Measurements from ENCODE around the gene DCBLD1.
"Not testable (repeated sequence)": the region's sequence is repeated elsewhere in the genome, so short reads cannot be mapped to it uniquely, and the experiment has no call there.

The DCBLD1 gene

DNA sequence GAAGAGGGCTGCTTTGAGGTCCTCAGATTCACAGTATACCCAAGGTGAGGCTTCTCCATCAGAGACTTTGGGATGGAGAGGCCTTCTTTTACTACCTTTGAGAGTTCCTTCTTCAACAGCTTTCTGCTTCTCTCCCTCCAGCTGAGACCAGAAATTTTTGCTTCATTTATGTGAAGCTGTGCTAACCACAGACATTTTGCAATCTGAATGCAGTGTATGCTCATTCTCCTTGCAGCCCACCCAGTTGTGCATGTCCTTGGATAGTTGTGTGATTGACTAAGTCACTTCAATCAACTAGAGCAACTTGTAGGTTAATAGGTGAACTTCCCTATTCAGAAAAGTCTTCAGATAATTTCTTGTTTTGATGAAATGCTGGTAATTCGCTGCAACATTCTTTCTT lies 20.1 kb downstream of the DCBLD1 start:
- DNase-seq = no peak

DNA sequence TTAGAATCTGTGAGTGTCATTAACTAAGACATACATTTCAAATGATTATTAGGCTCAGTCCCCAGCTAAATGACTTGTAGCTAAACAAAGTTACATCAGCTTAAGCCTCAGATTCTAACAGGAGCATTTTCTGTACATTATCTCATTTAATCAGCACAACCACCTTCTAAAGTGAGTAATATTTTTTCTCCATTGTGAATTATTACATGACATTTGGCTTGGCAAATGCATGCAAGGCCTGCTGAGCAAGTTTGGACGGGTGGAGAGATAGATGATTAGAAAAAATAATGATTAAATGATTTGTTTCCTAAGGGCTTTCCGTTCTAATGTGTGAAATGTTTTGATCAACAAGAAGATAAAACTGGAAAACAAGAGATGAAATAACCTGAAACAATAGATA lies 20.7 kb downstream of the DCBLD1 start:
- no peak for DNase-seq

DNA sequence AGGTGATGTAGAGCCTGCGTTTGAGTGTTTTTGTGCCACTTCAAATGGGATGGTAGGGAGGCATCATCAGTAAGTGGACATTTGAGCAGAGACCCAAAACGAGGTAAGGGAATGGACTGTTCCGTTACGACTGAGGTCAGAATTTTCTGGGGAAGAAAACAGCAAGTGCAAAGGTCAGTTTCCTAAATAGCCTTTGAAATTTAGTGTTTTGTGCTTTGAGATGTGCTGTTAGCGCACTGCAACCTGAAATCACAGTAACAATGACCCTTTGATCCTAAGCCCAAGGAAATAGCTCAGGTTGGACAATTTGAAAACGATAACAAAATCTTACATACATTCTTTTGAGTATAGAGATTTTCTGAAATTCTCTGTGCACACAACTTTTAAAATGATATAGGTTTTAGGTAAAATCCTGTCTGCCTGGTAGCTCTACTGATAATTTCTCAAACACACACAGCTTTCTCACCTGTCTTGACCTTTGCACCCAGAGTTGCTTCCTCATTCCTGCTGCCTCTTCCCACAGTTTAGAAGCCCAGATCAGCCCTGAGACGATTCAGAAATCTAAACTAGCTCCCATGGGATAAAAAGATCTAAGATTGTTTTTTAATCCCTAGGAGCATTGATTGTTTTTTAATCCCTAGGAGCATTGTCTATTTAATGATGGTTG lies 22.1 kb downstream of the DCBLD1 start:
- no peak for DNase-seq

DNA sequence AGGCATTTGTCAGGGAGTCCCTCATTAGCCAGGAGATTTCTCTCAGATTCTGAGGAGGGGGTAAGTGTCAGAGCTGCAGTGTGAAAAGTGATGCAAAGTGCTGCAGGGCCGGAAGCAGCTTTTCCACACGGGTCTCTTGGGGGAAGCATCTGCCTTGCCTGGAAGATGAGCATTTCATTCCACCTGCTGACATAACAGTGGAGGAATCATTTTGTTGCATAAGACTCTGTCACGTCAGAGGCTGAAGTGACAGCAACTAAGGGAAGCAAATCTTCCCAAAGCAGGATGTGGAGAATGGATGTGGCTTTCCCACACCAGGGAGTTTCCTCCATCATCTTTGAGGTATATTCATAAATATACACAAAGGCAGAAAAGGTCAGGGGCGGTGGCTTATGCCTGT lies 22.8 kb downstream of the DCBLD1 start:
- no peak for DNase-seq

DNA sequence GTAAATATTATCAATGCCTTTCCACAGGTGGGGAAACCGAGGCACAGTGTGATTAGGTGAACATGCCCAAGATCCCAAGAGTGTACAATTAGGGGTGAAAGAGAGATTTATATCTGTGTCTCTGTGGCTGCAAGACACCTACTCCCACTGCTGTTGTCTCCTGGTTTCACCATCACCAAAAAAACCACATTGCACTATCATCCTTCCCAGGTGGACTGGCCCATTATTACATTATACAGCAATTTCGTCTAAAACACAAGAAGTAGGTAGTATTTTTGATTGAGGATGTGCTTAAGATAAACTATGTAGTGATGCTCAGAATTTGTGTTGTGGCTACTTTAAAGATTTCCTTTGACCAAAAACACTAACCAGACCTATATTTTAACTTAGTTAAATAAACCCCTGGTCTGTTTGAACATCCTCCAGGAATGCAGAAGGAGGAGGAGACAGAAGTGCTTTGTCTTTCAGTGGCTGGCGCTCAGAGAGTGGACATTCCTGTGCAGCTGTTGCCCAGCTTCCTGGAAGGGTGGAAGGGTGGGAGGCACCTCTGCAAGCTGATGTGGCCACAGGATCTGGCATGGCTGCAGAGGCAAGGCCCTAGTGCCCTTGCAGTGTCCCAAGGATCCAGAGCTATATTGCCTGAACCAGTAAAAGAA lies 23.8 kb downstream of the DCBLD1 start:
- no peak for DNase-seq

DNA sequence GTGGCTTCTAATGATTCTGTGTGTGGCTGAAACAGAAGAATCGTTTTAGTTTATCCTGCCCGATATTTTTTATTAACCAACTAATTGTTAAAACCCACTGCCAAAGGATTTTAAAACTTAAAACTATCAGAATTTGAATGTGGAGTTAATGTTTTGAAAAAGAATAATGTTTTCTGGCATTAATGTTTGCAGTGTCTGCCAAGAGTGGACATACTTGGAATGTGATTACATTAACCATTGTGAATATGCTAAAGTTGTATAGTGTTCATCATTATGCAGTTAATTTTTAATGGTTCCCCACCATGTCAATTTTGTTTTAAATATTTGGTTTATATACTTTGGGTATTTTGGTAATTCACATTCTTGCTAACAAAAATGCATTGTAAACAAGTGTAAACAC lies 24.4 kb downstream of the DCBLD1 start:
- DNase-seq = no peak

DNA sequence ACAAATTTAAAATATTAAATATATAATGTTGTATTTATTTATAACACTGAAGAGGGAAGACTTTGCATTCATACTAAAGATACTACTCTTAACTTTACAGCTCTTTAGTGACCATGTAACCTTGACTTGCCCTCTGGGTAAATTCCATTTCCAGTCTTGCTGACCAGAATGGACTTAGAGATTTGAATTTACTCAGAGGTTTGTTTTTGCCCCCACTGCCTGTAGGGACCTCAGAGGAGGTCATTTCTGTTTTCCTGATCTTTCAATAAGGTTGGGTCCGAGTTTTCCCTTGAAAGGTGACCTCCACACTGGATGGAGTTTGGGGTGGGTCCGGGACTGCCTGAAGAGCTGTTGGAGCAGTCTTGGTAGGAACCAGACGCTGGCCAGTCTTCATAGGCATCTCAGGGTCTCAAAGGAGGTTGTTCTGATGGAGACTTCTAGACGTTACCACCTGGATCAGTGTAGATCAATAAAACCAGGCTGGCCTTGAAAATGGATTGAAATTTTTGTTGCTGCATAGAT lies 26.0 kb downstream of the DCBLD1 start:
- DNase-seq = no peak

DNA sequence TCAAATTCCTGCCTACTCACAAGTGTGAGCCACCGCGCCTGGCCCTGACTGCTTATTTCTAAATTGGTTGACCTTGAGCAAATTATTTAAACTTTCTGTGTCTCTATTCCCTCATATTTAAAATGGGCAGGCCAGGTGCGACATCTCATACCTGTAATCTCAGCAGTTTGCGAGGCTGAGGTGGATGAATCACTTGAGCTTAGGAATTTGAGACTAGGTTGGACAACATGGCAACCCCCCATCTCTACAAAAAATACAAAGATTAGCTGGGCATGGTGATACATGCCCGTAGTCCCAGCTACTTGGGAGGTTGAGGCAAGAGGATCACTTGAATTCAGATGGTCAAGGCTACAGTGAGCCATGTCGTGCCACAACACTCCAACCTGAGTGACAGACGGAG lies 26.5 kb downstream of the DCBLD1 start:
- no peak for DNase-seq

DNA sequence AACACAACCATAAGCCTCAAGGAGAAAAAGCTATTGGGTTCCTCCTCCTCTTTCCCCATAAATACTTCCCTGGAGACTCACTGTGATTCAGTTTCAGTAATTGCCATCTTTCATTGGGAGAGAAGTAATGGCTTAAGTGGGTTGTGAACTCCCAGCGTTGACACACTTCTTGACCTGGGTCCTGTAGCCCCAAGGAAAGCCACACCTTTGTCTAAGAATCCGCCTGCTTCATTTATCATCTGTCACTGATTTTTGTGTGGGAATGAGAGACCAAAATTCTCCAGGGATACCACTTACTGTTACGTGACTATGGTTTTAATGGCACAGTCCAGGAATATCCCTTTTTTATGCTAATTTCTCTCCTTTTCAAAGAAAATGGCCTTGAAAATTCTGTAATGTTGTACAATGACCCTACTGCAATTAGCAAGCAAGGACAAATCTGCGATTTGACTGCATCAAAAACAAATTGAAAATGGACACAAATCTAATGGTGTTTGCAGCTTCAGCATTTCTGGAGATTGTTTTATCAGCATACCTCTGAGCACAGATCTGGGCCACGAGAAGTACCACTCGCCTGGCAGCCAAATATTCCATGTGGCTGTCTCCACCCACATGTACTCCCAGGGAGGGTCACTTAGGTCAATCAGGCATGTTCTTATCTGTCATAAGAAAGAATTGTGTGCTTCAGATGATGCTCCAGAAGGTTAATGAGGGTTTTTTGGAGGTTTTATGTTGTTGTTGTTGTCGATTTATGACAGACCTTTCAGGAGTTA lies 29.8 kb downstream of the DCBLD1 start:
- DNase-seq = no peak

DNA sequence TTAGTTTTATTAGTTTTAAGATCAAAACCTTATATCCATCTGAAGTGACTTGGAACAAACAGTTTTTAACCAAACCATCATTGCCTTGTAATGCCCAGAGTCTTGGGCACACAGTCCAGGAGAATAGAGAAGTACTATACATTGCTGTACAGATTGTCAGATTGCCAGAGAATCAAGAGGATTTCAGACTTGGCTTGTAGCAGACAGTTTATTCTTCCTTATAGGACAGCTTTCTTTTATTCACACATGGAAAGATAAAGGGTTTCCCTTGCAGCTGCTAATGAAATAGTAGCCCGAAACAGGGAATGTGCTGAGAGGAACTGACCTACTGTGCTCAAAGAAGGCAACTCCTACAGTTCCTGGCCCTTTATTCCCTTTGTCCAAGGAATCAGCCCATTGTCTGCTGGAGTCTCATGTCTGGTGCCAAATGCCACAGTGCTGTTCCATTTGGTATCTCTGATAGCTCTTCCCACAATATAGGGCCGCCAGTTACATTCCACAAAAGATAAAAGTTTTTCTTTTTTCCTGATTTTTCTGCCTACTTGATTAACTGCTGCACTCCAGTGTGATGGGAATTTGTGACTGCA lies 30.6 kb downstream of the DCBLD1 start:
- DNase-seq = no peak

DNA sequence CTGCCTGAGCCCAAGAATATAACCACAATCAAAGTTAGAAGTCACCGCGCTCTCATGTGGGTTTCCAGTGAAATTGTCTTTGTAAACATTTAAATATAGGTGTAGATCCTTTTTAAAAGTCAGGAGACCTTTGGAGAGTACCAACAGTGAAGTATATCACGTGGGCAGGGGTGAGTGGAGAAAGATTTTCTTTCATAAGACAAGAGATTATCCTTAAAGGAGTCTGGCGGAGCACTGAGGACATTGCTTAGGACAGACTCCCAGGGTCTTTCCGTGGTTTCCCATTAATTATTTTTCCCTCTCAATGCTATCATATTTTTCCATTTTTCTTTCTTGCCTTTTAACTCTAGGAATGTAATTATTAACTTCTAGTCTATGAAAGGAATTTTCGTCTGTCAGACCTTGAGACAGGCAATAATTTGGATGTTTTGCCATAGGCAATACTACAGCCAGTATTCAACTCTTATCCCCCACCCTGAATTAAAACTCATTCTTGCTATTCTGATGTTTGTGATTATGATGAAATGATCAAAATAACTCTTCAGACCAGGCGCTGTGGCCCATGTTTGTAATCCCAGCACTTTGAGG lies 31.4 kb downstream of the DCBLD1 start:
- DNase-seq = no peak

DNA sequence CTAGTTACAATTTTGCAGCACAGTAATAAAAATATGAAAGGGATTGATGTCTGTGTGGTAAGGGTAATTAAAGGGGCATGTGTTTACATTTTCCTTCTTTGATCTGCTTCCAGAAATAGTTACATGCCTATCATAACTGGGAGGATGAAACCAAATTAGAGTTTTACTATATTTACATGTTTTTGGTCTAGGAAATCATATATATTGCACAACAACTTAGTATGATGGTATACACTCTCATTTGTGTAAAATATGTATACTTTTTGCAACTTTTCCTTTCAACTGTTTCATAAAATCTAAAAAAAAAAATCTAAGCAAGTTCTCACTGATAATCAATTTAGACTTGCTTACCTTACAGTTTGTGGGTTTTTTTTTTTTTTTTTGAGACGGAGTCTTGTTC lies 32.2 kb downstream of the DCBLD1 start:
- DNase-seq = no peak

DNA sequence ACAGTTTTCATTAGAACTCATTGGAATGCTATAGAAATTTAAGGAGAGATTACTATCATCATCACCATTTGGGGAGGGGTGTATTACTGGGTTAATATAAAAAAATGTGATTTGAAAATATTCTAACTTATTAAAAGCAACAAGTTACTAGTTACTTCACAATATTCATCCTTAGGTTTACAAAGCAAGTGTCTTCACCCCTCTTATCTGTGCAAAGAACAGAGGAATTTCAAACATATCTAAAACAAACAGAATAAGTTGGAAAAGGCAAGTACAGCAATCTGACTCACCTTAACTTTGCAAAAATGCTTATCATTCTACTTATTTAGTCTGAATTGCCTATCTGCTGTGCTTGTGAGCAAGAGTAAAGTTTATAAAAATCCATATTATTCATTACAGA lies 32.9 kb downstream of the DCBLD1 start:
- DNase-seq = no peak

DNA sequence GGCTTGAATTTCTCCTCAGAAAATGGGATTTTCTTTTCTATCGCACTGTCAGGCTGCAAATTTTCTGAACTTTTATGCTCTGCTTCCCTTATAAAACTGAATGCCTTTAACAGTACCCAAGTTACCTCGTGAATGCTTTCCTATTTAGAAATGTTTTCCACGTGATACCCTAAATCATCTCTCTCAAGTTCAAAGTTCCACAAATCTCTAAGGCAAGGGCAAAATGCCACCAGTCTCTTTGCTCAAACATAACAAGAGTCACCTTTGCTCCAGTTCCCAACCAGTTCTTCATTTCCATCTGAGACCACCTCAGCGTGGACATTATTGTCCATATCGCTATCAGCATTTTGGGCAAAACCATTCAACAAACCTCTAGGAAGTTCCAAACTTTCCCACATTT lies 35.5 kb downstream of the DCBLD1 start:
- DNase-seq = not testable (repeated sequence)

DNA sequence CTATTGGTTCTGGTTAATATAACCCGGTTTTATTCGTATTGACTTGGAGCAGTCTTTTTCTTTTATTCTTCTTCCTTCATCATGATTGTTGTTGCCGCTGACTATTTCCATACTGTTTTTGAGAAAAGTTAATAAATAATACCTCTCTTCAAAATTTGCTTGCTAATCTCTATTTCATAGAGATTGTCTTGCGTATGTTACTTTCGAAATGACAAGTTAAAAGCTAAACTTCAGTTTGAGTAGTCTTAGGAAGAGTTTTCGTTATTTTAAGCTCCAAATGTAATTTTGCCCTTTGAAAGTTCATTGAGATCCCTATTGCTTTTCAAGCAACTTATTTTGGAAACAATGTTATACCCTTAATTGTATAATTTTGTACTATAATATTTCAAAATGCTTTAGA lies 36.4 kb downstream of the DCBLD1 start:
- DNase-seq = no peak

DNA sequence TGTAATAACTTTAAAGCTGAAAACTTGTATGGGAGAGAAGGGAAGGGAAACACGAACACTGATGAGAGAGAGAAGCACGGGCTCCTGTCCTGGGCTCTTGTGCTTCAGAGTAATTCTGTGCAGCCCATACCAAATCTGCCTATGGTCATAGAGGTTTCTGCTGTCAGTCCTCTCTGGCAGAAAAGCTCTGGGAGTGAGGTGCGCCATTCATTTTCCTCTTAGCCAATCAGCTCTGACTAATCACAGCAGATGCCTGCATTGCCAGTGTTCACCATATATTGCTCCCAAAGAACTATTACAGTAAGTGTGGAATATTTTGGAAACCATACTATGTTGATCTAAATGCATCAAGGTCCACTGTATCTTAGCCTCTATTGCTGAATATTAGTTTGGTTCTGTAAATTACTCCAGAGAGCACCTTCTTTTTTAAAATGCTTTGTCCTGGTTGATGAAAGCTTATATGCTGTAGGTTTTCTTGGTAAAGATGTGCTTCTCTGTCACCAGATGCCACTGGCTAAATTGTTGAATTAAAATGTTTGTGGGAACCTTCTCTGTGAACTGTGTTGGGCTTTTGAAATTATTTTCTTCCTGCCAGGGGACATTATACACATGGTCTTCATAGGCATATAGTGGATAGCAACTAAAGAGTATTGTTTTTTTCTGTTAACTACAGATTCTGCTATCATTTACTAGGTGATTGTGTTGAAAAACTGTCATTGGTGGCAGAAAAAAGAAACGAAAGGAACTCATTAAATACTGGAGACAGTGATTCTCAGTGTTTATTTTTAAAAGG lies 38.3 kb downstream of the DCBLD1 start:
- no peak for DNase-seq

DNA sequence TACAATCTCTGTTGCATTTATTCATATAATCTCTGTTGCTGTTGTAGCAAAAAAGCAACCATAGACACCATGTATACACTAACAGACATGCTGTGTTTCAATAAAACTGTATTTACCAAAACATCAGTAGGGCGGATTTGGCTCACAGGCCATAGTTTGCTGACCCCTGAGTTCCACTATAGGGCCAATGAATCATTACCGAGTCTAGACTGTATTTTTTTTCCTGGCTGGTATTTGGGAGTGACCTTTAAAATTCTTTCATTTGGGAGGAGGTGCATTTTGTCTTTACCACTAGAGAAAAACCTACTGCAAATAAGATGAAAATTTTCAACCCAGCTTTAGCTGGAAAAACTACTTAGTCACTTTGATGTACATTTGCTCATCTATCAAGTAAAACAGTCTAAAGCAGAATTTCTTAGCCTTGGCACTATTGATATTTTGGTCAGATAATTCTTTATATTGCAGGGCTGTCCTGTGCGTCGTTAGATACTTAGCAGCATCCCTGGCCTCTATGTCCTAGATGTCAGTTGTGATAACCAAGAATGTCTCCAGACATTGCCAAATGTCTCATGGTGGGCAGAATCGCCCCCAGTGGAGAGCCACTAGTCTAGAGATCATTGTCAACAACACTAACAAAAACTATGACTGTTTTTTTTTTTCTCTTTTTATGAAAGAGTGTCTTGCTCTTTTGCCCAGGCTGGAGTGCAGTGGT lies 39.5 kb downstream of the DCBLD1 start:
- no peak for DNase-seq

DNA sequence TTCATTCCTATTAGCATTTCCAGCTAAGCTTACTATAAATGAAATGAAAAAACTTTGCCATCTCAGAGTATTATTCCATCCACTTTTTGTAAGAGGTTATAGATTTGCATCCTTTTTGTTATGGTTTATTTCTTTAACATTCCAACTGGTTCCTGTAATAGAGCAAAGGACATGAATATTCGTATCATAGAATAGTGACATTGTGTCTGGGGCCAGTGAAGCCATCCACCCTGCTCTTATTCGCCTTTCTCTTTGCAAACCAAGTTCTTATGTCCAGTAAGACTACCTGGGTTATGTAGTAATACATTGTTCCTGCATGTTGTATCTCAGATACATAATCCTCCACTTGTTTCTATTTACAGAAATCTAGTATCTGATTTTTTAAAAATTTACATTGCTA lies 43.1 kb downstream of the DCBLD1 start:
- DNase-seq = no peak

DNA sequence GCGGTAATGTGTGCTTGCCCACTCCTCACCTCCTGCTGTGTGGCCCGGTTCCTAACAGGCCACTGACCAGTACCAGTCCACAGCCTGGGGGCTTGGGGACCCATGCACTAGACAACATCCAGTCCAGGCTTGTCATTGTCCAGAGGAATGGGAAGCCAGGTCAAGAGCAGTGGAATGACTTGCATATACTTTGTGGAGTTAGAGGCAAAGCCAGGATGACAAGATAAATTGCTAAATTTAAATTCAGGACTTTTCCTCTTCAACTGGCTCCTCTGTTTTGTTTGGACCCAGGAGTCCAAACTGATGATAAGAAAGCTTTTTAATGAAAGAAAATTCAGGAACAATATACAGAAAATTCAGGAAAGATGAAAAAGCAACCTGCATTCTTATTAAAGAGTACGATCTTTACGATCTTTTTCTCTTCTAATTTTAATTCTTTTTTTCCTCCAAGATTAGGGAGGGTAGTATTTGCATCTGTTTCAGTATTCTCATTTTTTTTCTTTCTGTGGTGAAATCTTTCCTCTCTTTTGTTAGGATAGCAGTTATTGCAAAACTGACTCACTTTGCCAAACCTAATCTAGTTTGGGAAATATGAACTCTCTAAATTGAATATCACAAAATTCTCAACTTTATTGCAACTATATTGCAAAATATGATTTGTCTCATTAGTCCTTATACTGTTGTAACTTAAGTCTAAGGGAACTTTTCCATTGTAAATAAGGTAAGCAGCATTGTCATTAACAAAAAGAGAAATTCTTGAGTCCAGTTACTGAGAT lies 48.2 kb downstream of the DCBLD1 start:
- DNase-seq = no peak

DNA sequence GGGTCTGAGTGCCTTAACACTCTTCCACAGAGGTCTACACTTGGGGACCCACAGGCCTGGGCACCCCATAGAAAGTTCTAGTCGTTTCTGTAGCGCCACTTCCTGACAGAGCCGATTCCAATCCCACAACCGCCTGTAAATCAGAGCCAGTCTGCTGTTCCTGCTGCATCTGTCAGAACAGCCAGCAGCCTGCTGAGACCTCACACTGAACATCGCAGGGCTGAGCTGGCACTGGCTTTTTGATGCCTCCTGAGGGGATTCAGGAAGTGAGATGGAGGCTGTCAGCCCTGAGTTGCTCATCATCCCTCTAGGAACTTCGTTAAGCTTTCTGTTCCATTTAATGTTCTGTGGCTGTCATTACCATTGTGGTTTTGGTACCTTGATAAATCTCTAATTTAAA lies 48.9 kb downstream of the DCBLD1 start:
- DNase-seq = no peak
